ENCODE measurements around the gene LRRC25.
A peak's percentile ranks its signal among the peaks of the same experiment; 100 is the strongest.

- TF ChIP-seq CTCF (conservative IDR thresholded peaks at IDR 0.05; ENCODE audit: low read depth, low read length) (peak; percentile 92), EZH2 (IDR thresholded peaks at IDR 0.05; ENCODE audit: low read length, unreplicated experiment) (no peak)
Measured at GRCh38 chr19:18388100-18388959, 9.1 kb downstream of the LRRC25 start.
